GM03348 (cell line): ENCODE measurements around the gene FIGLA.
"Not testable (repeated sequence)": the region's sequence is repeated elsewhere in the genome, so short reads cannot be mapped to it uniquely, and the experiment has no call there.

ENCODE experiments used
- DNase-seq: peaks from one replicate; pipeline ENCODE4 v3.0.0; 2012; ENCODE audit warnings: low spot score

Gene FIGLA

DNA sequence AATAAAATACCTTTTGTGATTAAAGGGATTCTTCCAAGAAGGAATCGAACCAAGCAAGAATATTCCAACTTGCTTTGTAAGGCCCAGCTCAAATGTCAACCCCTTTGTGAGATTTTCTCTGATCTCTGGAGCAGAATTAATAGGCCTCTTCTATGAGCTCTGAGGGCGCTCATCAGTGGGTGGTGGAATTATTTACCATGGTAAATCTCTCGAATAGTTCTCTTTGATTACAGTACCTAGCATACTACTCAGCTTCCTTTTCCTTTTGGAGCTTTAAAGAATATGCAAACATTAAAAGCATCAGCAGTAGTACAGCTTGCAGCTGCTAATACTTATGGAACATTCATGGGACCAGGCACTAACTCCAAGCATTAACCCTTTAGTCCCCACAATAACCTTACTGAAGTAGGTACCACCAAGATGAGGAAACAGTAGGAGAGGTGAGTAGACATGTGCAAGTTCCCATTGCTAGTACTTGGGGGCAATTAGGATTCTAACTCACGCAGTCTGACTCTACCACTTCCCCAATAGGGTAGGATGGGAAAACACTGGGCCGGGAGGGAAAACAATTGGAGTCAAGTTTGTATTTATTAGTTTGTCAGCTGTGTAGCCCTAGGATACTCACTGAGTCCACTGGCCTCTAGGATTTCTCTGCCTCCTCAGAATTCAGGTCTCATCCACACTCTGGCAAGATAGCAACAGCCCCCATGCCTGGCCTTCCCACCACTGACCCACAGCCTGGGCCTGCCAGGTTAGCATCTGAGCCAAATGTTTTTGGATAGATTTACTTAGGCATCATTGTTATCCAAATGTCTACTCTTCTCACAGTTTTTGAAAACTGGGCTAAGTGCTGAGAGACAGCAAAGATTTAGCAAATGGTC, 44.1 kb downstream of the FIGLA start:
- no peak for DNase-seq

DNA sequence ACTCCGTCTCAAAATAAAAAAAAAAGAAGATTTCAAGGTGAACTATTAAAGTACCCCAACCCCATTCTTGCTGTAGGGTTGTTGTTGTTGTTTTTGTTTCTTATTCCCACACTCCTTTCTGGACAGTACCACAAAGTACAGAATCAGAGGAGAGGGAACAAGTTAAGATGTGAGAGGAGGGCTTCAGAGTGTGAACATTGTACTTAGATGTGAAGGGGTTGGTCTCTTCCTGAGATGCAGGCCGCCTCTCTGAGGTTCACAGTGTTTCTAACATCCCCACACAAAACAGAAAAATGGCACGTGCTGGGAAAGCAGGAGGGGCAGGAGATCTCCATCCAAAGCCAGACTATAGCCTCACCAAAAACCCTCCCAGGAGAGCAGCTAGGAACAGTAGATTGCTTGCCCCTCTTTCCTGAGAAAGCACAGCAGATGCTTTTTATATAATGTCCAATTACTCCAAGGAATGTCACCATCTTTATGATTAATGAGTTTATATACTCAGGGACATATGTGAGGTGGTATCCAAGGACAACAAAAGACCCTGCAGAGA, 45.1 kb downstream of the FIGLA start:
- DNase-seq = no peak

DNA sequence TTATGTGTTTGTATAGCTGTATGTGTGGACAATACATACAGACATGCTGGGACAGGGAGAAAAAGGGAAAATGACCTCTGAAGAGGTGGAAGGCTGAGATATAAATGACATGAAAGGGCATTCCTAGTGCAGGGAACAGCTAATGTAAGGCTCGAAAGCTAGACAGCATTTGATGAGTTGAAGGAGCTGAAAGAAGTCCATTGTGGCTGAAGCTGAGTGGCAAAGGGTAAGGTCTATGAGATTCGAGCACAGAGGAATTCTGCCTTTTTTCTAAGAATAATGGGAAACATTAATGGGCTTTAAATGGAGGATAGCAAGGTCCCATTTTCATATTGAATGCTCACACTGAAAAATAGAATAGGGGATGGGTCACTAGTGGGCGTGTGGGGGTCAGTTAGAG, 46.0 kb downstream of the FIGLA start:
- no peak for DNase-seq

DNA sequence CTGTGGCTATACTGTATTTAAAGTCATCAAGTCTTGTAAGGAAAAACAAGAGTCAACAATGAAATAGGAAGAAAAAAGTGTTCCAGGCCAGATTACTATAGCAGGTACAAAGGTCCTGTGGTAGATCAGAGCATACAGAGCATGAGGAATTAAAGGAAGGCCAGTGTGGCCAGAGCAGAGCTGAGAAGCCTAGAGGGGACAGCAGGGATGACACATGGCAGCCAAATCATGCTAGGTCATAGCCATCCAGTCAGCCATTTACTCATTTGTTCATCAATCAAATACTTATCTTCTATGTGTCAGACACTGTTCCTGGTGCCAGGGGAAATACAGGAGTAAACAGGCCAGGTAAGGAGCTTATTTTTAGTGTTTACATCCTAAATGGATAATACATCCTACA, 46.8 kb downstream of the FIGLA start:
- no peak for DNase-seq

DNA sequence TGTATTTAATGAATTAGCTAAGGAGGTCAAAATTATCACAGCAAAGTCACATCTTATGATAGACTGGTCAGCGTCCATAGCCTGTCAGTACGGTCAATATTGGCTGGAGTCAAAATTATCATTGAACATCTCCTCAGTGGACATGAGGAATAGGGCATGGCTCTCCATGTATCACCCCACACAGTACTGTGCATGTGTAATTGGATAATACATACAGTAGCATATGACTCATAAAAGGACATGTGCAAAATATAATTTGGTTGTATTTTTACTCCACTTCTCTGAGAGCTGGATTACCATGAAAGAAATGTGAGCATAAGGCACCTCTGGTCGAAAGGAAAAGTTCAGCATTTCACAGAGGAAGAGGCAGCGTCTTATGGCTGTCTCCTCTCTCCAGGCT, 47.4 kb downstream of the FIGLA start:
- no peak for DNase-seq

DNA sequence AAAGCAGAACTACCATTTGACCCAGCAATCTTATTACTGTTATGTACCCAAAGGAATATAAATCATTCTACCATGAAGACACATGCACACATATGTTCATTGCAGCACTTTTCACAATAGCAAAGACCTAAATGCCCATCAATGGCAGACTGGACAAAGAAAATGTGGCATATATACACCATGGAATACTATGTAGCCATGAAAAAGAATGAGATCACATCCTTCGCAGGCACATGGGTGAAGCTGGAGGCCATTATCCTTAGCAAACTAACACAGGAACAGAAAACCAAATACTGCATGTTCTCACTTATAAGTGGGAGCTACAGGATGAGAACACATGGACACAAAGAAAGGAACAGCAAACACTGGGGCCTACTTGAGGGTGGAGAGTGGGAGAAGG, 51.0 kb downstream of the FIGLA start:
- DNase-seq = not testable (repeated sequence)

DNA sequence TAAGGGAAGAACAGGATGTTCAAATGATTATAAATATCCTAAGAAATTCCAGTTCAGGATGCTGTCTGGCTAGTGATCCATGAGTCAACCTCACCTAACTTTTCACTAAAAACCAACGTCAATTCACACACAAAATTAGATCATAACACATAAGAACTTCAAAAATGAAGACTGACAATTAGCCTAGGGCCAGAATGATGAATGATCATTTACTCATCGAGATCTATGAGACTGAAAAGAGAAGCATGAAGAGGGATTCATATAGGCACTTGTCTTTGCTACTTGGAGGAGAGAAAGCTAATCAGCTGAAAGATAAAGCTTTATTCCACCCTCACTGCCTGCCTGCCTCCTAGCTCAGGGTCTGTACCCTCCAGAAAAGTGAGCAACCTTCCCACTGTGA, 52.3 kb downstream of the FIGLA start:
- no peak for DNase-seq

DNA sequence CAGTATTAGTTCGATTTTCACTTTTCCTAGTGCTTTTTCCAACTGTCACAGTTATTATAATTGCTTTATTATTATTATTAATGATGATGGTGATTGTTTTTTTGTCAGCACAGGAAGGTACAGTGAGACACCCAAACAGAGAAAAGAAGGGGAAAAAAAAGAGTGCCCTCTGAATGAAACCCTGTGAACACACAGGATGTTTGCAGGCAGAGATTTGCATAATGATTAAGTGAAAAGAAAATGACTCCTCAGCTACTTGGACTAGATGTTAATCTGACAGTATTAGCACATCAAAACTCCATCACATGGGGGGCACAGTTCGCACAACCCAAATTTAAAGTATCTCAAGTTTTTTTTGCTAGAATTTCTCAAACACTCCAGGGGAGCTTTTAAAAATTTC, 55.4 kb downstream of the FIGLA start:
- DNase-seq = no peak

DNA sequence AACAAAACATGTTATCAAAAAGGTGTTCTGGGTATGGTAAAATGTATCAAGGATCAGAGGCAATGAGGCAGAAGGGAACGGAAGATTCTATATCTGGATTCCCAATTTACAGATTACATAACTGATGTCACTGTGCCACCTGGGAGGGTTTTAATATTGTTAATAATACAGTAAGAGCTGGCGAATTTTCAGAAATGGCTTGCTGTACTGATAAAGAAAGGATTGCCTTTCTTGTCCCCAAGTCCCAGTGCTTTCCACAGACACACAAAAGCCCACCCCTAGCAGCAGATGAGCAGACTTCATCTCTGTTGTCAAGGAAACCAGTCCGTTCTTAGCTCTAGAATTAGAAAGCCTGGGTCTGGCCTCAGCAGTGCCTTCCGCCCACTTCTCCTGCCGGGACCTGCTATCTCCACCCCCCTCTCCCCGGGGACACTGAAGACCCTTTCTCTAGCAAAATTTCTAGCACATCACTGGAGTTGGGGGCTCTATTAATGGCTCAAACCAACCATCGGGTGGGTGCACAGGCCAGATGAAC, 56.7 kb downstream of the FIGLA start:
- no peak for DNase-seq

DNA sequence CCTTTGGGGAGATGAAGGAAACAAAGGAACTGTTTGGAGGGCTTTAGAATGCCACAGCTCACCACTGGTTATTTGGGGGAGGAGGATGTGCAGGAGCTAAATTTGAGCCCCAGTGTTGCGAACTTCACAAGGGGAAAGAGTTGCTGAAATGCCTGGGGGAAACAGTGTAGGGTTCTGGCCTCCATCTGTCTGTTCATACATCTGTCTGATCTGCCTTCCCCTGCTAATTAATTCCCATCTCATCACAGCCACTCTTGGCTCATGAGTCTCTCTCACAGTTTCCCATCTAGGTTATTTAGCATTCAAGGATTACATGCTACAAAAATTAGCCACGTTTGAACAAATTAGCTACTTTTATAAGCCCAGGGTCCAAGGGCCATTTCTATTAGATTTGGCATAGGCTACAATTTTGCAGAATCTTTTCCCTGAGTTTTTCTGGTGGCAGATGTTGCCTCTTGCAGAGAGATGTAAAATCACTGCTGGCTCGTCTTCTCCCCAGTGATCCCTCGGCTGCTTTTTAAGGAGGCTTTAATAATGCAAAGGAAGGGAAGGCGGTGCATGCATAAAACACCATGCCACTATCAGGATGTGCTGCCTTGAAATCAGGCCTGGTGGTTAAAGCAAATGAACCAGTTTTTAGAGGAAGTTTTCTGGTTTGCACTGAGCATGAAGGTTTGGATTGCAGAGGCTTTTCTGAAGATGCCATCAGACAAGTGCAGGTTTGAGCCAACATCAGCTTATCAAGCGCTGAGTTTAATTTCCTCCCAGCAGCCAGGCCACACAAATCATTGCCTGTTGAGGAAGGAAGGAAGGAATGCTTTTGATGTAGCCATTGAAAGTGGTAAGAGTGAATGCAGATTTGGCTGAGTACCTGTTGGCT, 57.4 kb downstream of the FIGLA start:
- no peak for DNase-seq

DNA sequence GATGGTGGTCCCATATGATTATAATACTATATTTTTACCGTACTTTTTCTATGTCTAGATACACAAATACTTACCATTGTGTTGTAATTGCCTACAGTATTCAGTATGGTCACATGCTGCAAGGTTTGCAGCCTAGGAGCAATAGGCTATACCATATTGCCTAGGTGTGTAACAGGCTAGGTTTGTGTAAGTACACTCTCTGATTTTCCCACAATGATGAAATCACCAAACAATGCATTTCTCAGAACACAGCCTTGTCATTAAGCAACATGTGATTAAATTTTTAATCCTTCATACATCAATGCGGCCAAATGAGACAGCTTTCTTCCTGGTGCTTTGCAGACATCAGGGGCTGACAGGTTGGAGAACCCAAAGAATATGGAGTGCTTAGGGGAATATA, 59.7 kb downstream of the FIGLA start:
- DNase-seq = no peak

DNA sequence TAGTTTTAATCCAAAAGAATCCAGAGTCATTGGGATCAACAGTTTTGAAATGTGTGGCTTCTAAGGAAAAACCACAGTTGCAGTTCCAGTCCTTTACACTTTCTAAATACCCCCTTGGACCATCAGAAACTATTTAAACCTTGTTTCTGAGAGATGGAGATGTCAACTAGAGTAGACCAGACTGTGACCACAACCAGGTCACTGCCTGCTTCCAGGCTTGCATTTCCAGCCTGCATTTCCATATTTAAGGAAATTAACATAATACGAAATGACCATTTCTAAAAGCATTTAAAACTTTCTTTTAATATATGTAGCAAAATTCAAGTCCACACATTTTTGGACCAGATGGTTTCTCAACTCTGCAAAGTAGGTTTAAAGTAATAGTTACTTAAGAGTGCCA, 60.8 kb downstream of the FIGLA start:
- DNase-seq = no peak

DNA sequence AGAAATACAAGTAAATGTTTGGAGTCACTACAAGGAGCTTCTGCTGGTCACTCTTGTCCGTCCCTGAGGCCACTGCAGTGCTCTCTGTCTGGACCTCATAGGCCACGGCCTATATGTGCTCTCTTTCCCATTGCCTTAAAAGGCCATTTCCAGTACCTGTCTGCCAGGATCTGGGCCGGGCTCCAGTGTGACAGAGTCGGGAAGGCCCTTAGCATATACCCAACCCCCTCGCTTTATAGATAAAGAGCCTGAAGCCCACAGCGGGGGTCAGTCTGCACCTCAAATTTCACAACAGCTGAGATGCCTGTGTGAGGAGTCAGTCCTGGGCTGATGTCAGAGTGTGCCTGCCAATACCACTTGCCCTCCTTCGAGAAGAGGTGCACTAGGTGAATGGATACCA, 62.3 kb downstream of the FIGLA start:
- no peak for DNase-seq
